Heart right ventricle (tissue), 16 donors: ENCODE results near the gene SYCE3. TPM values are rescaled to one million over a fixed set of nuclear protein-coding genes. Genes with fewer than 3 reads are reported as not detected.

Source experiments
- ATAC-seq, 8 donors: fragments of 200-7000 bp; cut with Tn5 transposase; one replicate each; pipeline ENCODE4 v1.9.1; 2020; ENCODE audit warnings: mild to moderate bottlenecking in 8 of 8, moderate library complexity in 8 of 8, moderate number of reproducible peaks in 1 of 8
- DNase-seq, 2 donors: peaks; one replicate each; pipeline ENCODE4 v3.0.0-alpha.2; 2020
- H3K27ac ChIP-seq, 10 donors: fragments of 200-600 bp; sonication (generic) in 2 of 10; one replicate each; pipeline versions ENCODE4 v1.5.0 to v1.8.0; 2020 to 2022; ENCODE audit warnings: mild to moderate bottlenecking in 3 of 10
- H3K27me3 ChIP-seq, 7 donors: fragments of 200-600 bp; one replicate each; pipeline ENCODE4 v1.8.0; 2021 to 2022; ENCODE audit warnings: mild to moderate bottlenecking in 2 of 7
- H3K36me3 ChIP-seq, 9 donors: fragments of 200-600 bp; sonication (generic) in 1 of 9; one replicate each; pipeline versions ENCODE4 v1.5.0 to v1.8.0; 2020 to 2022; ENCODE audit warnings: mild to moderate bottlenecking in 2 of 9
- H3K4me1 ChIP-seq, 9 donors: fragments of 200-600 bp; sonication (generic) in 1 of 9; one replicate each; pipeline versions ENCODE4 v1.5.0 to v1.8.0; 2020 to 2022; ENCODE audit warnings: mild to moderate bottlenecking in 4 of 9
- H3K4me3 ChIP-seq, 10 donors: fragments of 200-600 bp; sonication (generic) in 2 of 10; one replicate each; pipeline versions ENCODE4 v1.5.0 to v1.8.0; 2020 to 2022; ENCODE audit warnings: mild to moderate bottlenecking in 7 of 10, moderate library complexity in 2 of 10
- H3K9me3 ChIP-seq, 11 donors: fragments of 200-600 bp in 10 of 11; sonication (generic) in 2 of 11; one replicate each; pipeline versions ENCODE4 v1.5.0 to v1.8.0; 2013 to 2022; ENCODE audit warnings: mild to moderate bottlenecking in 2 of 11, control low read depth in 1 of 11, moderate library complexity in 1 of 11
- CTCF ChIP-seq, 9 donors: fragments of 200-600 bp; sonication (generic) in 2 of 9; IDR thresholded peaks; one replicate each; pipeline versions ENCODE4 v1.5.0 to v1.8.0; 2021 to 2022; ENCODE audit warnings: antibody characterized with exemption in 9 of 9, mild to moderate bottlenecking in 5 of 9, moderate library complexity in 1 of 9
- WGBS, 2 donors: extraction: QIAGEN DNeasy Blood & Tissue Kit; methylation state at CpG; one replicate each; pipeline ENCODE4 v1.1.7; 2013; ENCODE audit warnings: inconsistent platforms in 1 of 2; 5-methylcytosine and 5-hydroxymethylcytosine counted together
- intact Hi-C, 10 donors: fragments of 100-400 bp; cut with DNase I; formaldehyde crosslinking; loops; one replicate each; pipeline versions ENCODE4 v1.11.1 to v1.14.2; 2022
- polyA plus RNA-seq, 2 donors: library from polyadenylated mRNA; stranded (reverse); fragments of 200-250 nt; gene quantifications; one replicate each; pipeline ENCODE4 v1.2.3, GENCODE V29; 2013
- total RNA-seq, 10 donors: library from RNA; stranded (reverse); fragmentation: NEBNext Ultra II Directional in 3 of 10; extraction: Animal tissue kit (Norgen Biotek cat#: 25700) in 3 of 10; gene quantifications; one replicate each; pipeline versions ENCODE4 v1.2.1 to v1.2.4, GENCODE V29; 2021 to 2023
- donor health status: Arrhythmogenic right ventricular cardiomyopathy.
- donor health status: ischemic (EF 13 %, LVEDD 7.1; RV severe dilation, severe dysfunction).
- donor health status: healthy with polysubstance abuse.
- donor health status: DM: no; HTN: yes; CAD: no.
- donor health status: DM: no; HTN: no; CAD: no.
- donor health status: ischemic (EF 25% LVEDD 6.9; RV normal size, moderate dysfunction).
- donor health status: ischemic (EF 25% LVEDD 5.7; RV mildly dilated, moderate dysfunction).
- donor health status: healthy.
- donor health status: DM: yes; HTN: yes; CAD: no.
- donor health status: Ischemic cardiomyopathy.
- donor health status: ischemic (EF 35%, LVEDD 5.7; RV mildly dilated, moderate dysfunction).
- donor health status: nonischemic (EF 11% LVEDD 7.7; RV severe dilation, severe dysfunction).
- donor health status: DM: yes; HTN: yes; CAD: no.
- donor health status: PGD.
- donor health status: ischemic (EF 29% LVEDD 5.4; RV normal size, mild dysfunction).
- donor health status: nonischemic (EF 23%, LVEDD 6.1; RV moderate dilation, normal function).

Gene SYCE3
- total and polyA plus RNA-seq, 12 donors = 0.74 to 0.90 TPM; not detected in 10

DNA sequence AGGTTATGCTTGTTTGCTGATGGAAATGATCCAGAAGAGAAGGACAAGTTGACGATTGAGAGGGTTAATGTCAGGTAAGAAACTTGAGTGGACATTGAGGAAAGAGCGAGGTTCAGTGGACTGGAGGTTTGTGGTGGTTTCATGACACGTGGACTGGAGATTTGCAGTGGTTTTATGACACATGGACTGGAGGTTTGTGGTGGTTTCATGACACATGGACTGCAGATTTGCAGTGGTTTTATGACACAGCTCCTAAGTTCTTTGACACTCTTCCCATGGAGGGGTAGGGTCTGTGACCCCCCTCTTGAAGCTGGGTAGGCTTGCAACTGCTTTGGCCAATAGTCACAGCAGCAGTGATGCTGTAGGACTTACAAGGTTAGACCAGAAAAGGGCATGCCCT is 32.5 kb upstream of the SYCE3 start:
- H3K36me3 ChIP-seq = peaks cover 0 to 3% (median 0%) of the 10 kb centered on the region in 9 donors
- no peak for ATAC-seq
- H3K4me3 ChIP-seq = no peak overlapping the region
- H3K27ac ChIP-seq = no peak overlapping the region
- intact Hi-C loops = no loop called here
- H3K27me3 ChIP-seq = peaks cover 0 to 26% (median 15%) of the 10 kb centered on the region in 7 donors
- DNase-seq = no peak
- H3K4me1 ChIP-seq = peaks cover 0 to 4% (median 4%) of the 10 kb centered on the region in 9 donors
- WGBS, 2 donors = 89 to 93% methylated on average over 3 of the region's 3 CpGs
- TF ChIP-seq CTCF (IDR thresholded peaks at IDR 0.05) = no peak
- no peaks in the 10 kb centered on the region for H3K9me3 ChIP-seq

GRCh38 chr22:50587407-50587806 is 24.7 kb upstream of the SYCE3 start:
- Histone ChIP-seq H3K9me3 (no peaks in the 10 kb centered on the region), H3K4me1 (peaks cover 0 to 10% (median 8%) of the 10 kb centered on the region in 9 donors), H3K27me3 (no peaks in the 10 kb centered on the region), H3K4me3 (no peak overlapping the region), H3K36me3 (no peaks in the 10 kb centered on the region), H3K27ac (no peak overlapping the region)
- ATAC-seq = no peak
- intact Hi-C loops = no loop called here
- 83 to 90% methylated on average over 5 of the region's 5 CpGs for WGBS, 2 donors
- no peak for TF ChIP-seq CTCF (IDR thresholded peaks at IDR 0.05)
- no peak for DNase-seq

- 84 to 85% methylated on average over 5 of the region's 5 CpGs for WGBS, 2 donors
- intact Hi-C loops = no loop called here
- no peak overlapping the region for H3K4me3 ChIP-seq
- H3K36me3 ChIP-seq = no peaks in the 10 kb centered on the region
- ATAC-seq (no peak), DNase-seq (no peak)
- peaks cover 0 to 18% (median 15%) of the 10 kb centered on the region in 9 donors for H3K4me1 ChIP-seq
- TF ChIP-seq CTCF (IDR thresholded peaks at IDR 0.05) = no peak
- no peaks in the 10 kb centered on the region for H3K9me3 ChIP-seq
- H3K27ac ChIP-seq = no peak overlapping the region
- no peaks in the 10 kb centered on the region for H3K27me3 ChIP-seq
Observed at GRCh38 chr22:50586416-50586815, 23.7 kb upstream of the SYCE3 start.

- H3K27ac ChIP-seq = no peak overlapping the region
- no peak for ATAC-seq
- H3K27me3 ChIP-seq = no peaks in the 10 kb centered on the region
- no peak for TF ChIP-seq CTCF (IDR thresholded peaks at IDR 0.05)
- intact Hi-C loops = no loop called here
- no peaks in the 10 kb centered on the region for H3K9me3 ChIP-seq
- H3K4me1 ChIP-seq = peaks cover 0 to 24% (median 20%) of the 10 kb centered on the region in 9 donors
- 89 to 94% methylated on average over 8 of the region's 8 CpGs for WGBS, 2 donors
- H3K36me3 ChIP-seq = peaks cover 0 to 6% (median 0%) of the 10 kb centered on the region in 9 donors
- no peak for DNase-seq
- no peak overlapping the region for H3K4me3 ChIP-seq
Observed at GRCh38 chr22:50585781-50586180, 23.1 kb upstream of the SYCE3 start.
